ENCODE data around the gene MAGEA6. TPM values are rescaled to one million over a fixed set of nuclear protein-coding genes. Genes with fewer than 3 reads are reported as not detected.
"Not testable (repeated sequence)": the region's sequence is repeated elsewhere in the genome, so short reads cannot be mapped to it uniquely, and the experiment has no call there.

The MAGEA6 gene
- total RNA-seq, 2 donors from 2014 or later = not detected

GRCh38 chrX:152754871-152755270 lies 14.6 kb downstream of the MAGEA6 start:
- not testable (repeated sequence) for ATAC-seq; H3K36me3 Mint-ChIP-seq; H3K27me3 Mint-ChIP-seq; H3K9me3 Mint-ChIP-seq; H3K4me1 Mint-ChIP-seq (ENCODE audit: low read depth in 2 of 2); H3K27ac Mint-ChIP-seq; H3K4me3 Mint-ChIP-seq; DNase-seq (ENCODE audit: low spot score)

GRCh38 chrX:152753686-152754650 lies 15.5 kb downstream of the MAGEA6 start, which contains the start of gene MAGEA2:
MAGEA2 (minus strand) TSS chrX:152753842; CDS start chrX:152751363, 2,479 bp downstream.
- H3K4me1 Mint-ChIP-seq (ENCODE audit: low read depth in 2 of 2); H3K9me3 Mint-ChIP-seq; H3K4me3 Mint-ChIP-seq; DNase-seq (ENCODE audit: low spot score); ATAC-seq; H3K36me3 Mint-ChIP-seq; H3K27ac Mint-ChIP-seq; H3K27me3 Mint-ChIP-seq: not testable (repeated sequence)

GRCh38 chrX:152738560-152738959 lies 30.9 kb downstream of the MAGEA6 start:
- Mint-ChIP-seq H3K27me3 (peaks cover 0 to 17% of the 10 kb centered on the region in 2 donors), H3K4me3 (no peak overlapping the region), H3K4me1 (ENCODE audit: low read depth in 2 of 2) (no peaks in the 10 kb centered on the region), H3K36me3 (no peaks in the 10 kb centered on the region), H3K27ac (no peak overlapping the region), H3K9me3 (no peaks in the 10 kb centered on the region)
- ATAC-seq (no peak), DNase-seq (ENCODE audit: low spot score) (no peak)

- not testable (repeated sequence) for H3K4me1 Mint-ChIP-seq (ENCODE audit: low read depth in 2 of 2); H3K4me3 Mint-ChIP-seq; ATAC-seq; H3K9me3 Mint-ChIP-seq; DNase-seq (ENCODE audit: low spot score); H3K27ac Mint-ChIP-seq; H3K36me3 Mint-ChIP-seq
- H3K27me3 Mint-ChIP-seq = peaks cover 0 to 17% of the 10 kb centered on the region in 2 donors
These were observed 33.0 kb downstream of the MAGEA6 start for GRCh38 chrX:152736528-152736927.

- H3K27ac Mint-ChIP-seq = no peak overlapping the region
- H3K9me3 Mint-ChIP-seq = no peaks in the 10 kb centered on the region
- peaks cover 0 to 22% of the 10 kb centered on the region in 2 donors for H3K27me3 Mint-ChIP-seq
- no peaks in the 10 kb centered on the region for H3K4me1 Mint-ChIP-seq (ENCODE audit: low read depth in 2 of 2)
- no peak for DNase-seq (ENCODE audit: low spot score)
- ATAC-seq = no peak
- H3K4me3 Mint-ChIP-seq = no peak overlapping the region
- no peaks in the 10 kb centered on the region for H3K36me3 Mint-ChIP-seq
These were observed 33.5 kb downstream of the MAGEA6 start for GRCh38 chrX:152735860-152736511.

- H3K9me3 Mint-ChIP-seq = no peaks in the 10 kb centered on the region
- DNase-seq (ENCODE audit: low spot score) = no peak
- no peak overlapping the region for H3K4me3 Mint-ChIP-seq
- H3K36me3 Mint-ChIP-seq = no peaks in the 10 kb centered on the region
- H3K27ac Mint-ChIP-seq = no peak overlapping the region
- H3K4me1 Mint-ChIP-seq (ENCODE audit: low read depth in 2 of 2) = no peaks in the 10 kb centered on the region
- peak in 1 of 2 donors; percentile 15 for ATAC-seq
- H3K27me3 Mint-ChIP-seq = peaks cover 0 to 20% of the 10 kb centered on the region in 2 donors
These were observed 34.4 kb downstream of the MAGEA6 start for GRCh38 chrX:152735101-152735500.

GRCh38 chrX:152734143-152734858 lies 35.2 kb downstream of the MAGEA6 start:
- not testable (repeated sequence) for H3K4me1 Mint-ChIP-seq (ENCODE audit: low read depth in 2 of 2); H3K4me3 Mint-ChIP-seq; H3K9me3 Mint-ChIP-seq; H3K27ac Mint-ChIP-seq; H3K36me3 Mint-ChIP-seq; ATAC-seq; DNase-seq (ENCODE audit: low spot score)
- peaks cover 4 to 23% of the 10 kb centered on the region in 2 donors for H3K27me3 Mint-ChIP-seq

GRCh38 chrX:152733261-152733975 lies 36.1 kb downstream of the MAGEA6 start, which contains the start of the genes CSAG1 and MAGEA12:
CSAG1 (minus strand) TSS chrX:152733721; CDS start chrX:152732460, 1,261 bp downstream.
MAGEA12 (plus strand) TSS chrX:152733757; CDS start chrX:152736162, 2,405 bp downstream.
- Mint-ChIP-seq H3K4me1 (ENCODE audit: low read depth in 2 of 2) (no peaks in the 10 kb centered on the region), H3K9me3 (no peaks in the 10 kb centered on the region), H3K36me3 (no peaks in the 10 kb centered on the region), H3K4me3 (no peak within 1 kb of the TSS), H3K27ac (no peak within 1 kb of the TSS), H3K27me3 (peaks cover 11 to 25% of the 10 kb centered on the region in 2 donors)
- ATAC-seq (no peak), DNase-seq (ENCODE audit: low spot score) (no peak)

- H3K27ac Mint-ChIP-seq = no peak overlapping the region
- DNase-seq (ENCODE audit: low spot score) = no peak
- no peaks in the 10 kb centered on the region for H3K9me3 Mint-ChIP-seq
- H3K4me1 Mint-ChIP-seq (ENCODE audit: low read depth in 2 of 2) = no peaks in the 10 kb centered on the region
- no peak overlapping the region for H3K4me3 Mint-ChIP-seq
- H3K36me3 Mint-ChIP-seq = no peaks in the 10 kb centered on the region
- ATAC-seq = no peak
- H3K27me3 Mint-ChIP-seq = peaks cover 11 to 15% of the 10 kb centered on the region in 2 donors
These were observed 44.1 kb downstream of the MAGEA6 start for GRCh38 chrX:152725409-152725808.

Other genes starting within 250 kb of the MAGEA6 start
- gene GABRQ, start 131.8 kb downstream of the MAGEA6 start, total RNA-seq = not detected
- gene MAGEA3, start 70.9 kb downstream of the MAGEA6 start, total RNA-seq = not detected
- not detected for gene CSAG2, start 60.4 kb downstream of the MAGEA6 start, total RNA-seq
- gene MAGEA2B, start 55.1 kb downstream of the MAGEA6 start, total RNA-seq = not detected
- gene CSAG1, start 36.0 kb downstream of the MAGEA6 start, total RNA-seq = not detected
- not detected for gene MAGEA12, start 35.9 kb downstream of the MAGEA6 start, total RNA-seq
- not detected for gene MAGEA2, start 15.8 kb downstream of the MAGEA6 start, total RNA-seq
- not detected for gene CSAG3, start 10.5 kb downstream of the MAGEA6 start, total RNA-seq
- 10 to 100 TPM in 1 of 2 donors, 1 to 10 TPM in 1; 9.4 to 12.7 TPM for gene CETN2, start 61.1 kb upstream of the MAGEA6 start, total RNA-seq
- gene NSDHL, start 61.4 kb upstream of the MAGEA6 start, total RNA-seq = 10 to 100 TPM; 21.1 to 22.2 TPM
- gene ZNF185, start 128.4 kb upstream of the MAGEA6 start, total RNA-seq = 1 to 10 TPM in 1 of 2 donors, under 1 TPM in 1; 0.48 to 1.5 TPM
- not detected for gene PNMA5, start 224.4 kb upstream of the MAGEA6 start, total RNA-seq

Measured in natural killer cell treated with Interleukin-12 subunit alpha and Interleukin-12 subunit beta and Interleukin-15 and Interleukin-18, amount 100 ng/mL, for 72 hours (primary cell).